HEK293 (cell line): ENCODE results near the gene USP32.
A peak's percentile ranks its signal among the peaks of the same experiment; 100 is the strongest.

ENCODE experiments used
- KLF9 ChIP-seq: fragments of 450-650 bp; formaldehyde crosslinking; IDR thresholded peaks from 2 replicates; pipeline ENCODE4 v1.5.1; 2016; ENCODE audit warnings: missing biosample characterization, missing genetic modification characterization, low read depth
- SP7 ChIP-seq: fragments of 450-650 bp; formaldehyde crosslinking; IDR thresholded peaks from 2 replicates; pipeline ENCODE4 v1.5.1; 2016; ENCODE audit warnings: missing biosample characterization, missing genetic modification characterization
- TRIM28 ChIP-seq: IDR thresholded peaks from 2 replicates; pipeline ENCODE4 v1.6.1; 2011; ENCODE audit warnings: low read length, control low read depth, borderline replicate concordance
- ZIC2 ChIP-seq: fragments of 450-650 bp; formaldehyde crosslinking; IDR thresholded peaks from 2 replicates; pipeline ENCODE4 v1.5.1; 2016; ENCODE audit warnings: missing biosample characterization, missing genetic modification characterization
- ZNF10 ChIP-seq: fragments of 450-650 bp; formaldehyde crosslinking; IDR thresholded peaks from 2 replicates; pipeline ENCODE4 v1.5.1; 2017; ENCODE audit warnings: missing biosample characterization, missing genetic modification characterization
- ZNF175 ChIP-seq: fragments of 450-650 bp; formaldehyde crosslinking; IDR thresholded peaks from 2 replicates; pipeline ENCODE4 v1.5.1; 2016; ENCODE audit warnings: missing biosample characterization, missing genetic modification characterization
- ZNF302 ChIP-seq: fragments of 450-650 bp; formaldehyde crosslinking; IDR thresholded peaks from 2 replicates; pipeline ENCODE4 v1.5.1; 2016; ENCODE audit warnings: missing biosample characterization, missing genetic modification characterization, low read depth
- ZNF311 ChIP-seq: fragments of 450-650 bp; formaldehyde crosslinking; IDR thresholded peaks from 2 replicates; pipeline ENCODE4 v1.5.1; 2017; ENCODE audit warnings: missing biosample characterization, missing genetic modification characterization, borderline replicate concordance
- ZNF354C ChIP-seq: fragments of 450-650 bp; formaldehyde crosslinking; IDR thresholded peaks from 2 replicates; pipeline ENCODE4 v1.5.1; 2016; ENCODE audit warnings: missing biosample characterization, missing genetic modification characterization, low read depth, borderline replicate concordance
- ZNF391 ChIP-seq: fragments of 450-650 bp; formaldehyde crosslinking; IDR thresholded peaks from 2 replicates; pipeline ENCODE4 v1.5.1; 2016; ENCODE audit warnings: low read depth, missing biosample characterization, missing genetic modification characterization, borderline replicate concordance
- ZNF473 ChIP-seq: fragments of 450-650 bp; formaldehyde crosslinking; IDR thresholded peaks from 2 replicates; pipeline ENCODE4 v1.5.1; 2017; ENCODE audit warnings: missing biosample characterization, missing genetic modification characterization
- ZNF629 ChIP-seq: fragments of 450-650 bp; formaldehyde crosslinking; IDR thresholded peaks from 2 replicates; pipeline ENCODE4 v1.5.1; 2017; ENCODE audit warnings: missing biosample characterization, missing genetic modification characterization
- ZNF664 ChIP-seq: fragments of 450-650 bp; formaldehyde crosslinking; IDR thresholded peaks from 2 replicates; pipeline ENCODE4 v1.5.1; 2016; ENCODE audit warnings: missing biosample characterization, missing genetic modification characterization
- ZNF747 ChIP-seq: fragments of 450-650 bp; formaldehyde crosslinking; IDR thresholded peaks from 2 replicates; pipeline ENCODE4 v1.5.1; 2016; ENCODE audit warnings: missing biosample characterization, missing genetic modification characterization
- ZNF776 ChIP-seq: fragments of 450-650 bp; formaldehyde crosslinking; IDR thresholded peaks from 2 replicates; pipeline ENCODE4 v1.5.0; 2017; ENCODE audit warnings: missing biosample characterization, missing genetic modification characterization, borderline replicate concordance
- ZSCAN23 ChIP-seq: fragments of 450-650 bp; formaldehyde crosslinking; IDR thresholded peaks from 2 replicates; pipeline ENCODE4 v1.5.1; 2016; ENCODE audit warnings: missing biosample characterization, missing genetic modification characterization
- TF ChIP-seq, protein P1 (sequence below): sonication (generic); formaldehyde crosslinking; IDR thresholded peaks from 2 replicates; pipeline ENCODE4 v1.8.1; 2022; ENCODE audit warnings: mild to moderate bottlenecking, moderate library complexity, missing genetic modification reagents
- TF ChIP-seq, protein P2 (sequence below): fragments of 450-650 bp; formaldehyde crosslinking; IDR thresholded peaks from 2 replicates; pipeline ENCODE4 v1.5.1; 2016; ENCODE audit warnings: missing biosample characterization, missing genetic modification characterization
- TF ChIP-seq, protein P3 (sequence below): fragments of 450-650 bp; formaldehyde crosslinking; IDR thresholded peaks from 2 replicates; pipeline ENCODE4 v1.5.1; 2016; ENCODE audit warnings: missing biosample characterization, missing genetic modification characterization
- TF ChIP-seq, protein P4 (sequence below): fragments of 450-650 bp; formaldehyde crosslinking; IDR thresholded peaks from 2 replicates; pipeline ENCODE4 v1.5.1; 2016; ENCODE audit warnings: missing biosample characterization, missing genetic modification characterization, borderline replicate concordance
- TF ChIP-seq, protein P5 (sequence below): fragments of 450-650 bp; formaldehyde crosslinking; optimal IDR thresholded peaks from 2 replicates; pipeline ENCODE3; 2016; ENCODE audit warnings: missing biosample characterization, mild to moderate bottlenecking, missing genetic modification characterization
- TF ChIP-seq, protein P6 (sequence below): fragments of 450-650 bp; formaldehyde crosslinking; IDR thresholded peaks from 2 replicates; pipeline ENCODE4 v1.5.1; 2016; ENCODE audit warnings: missing biosample characterization, missing genetic modification characterization
- TF ChIP-seq, protein P7 (sequence below): fragments of 450-650 bp; formaldehyde crosslinking; IDR thresholded peaks from 2 replicates; pipeline ENCODE4 v1.5.1; 2016; ENCODE audit warnings: missing biosample characterization, missing genetic modification characterization
- TF ChIP-seq, protein P8 (sequence below): fragments of 450-650 bp; IDR thresholded peaks from 2 replicates; pipeline ENCODE4 v1.5.1; 2018; ENCODE audit warnings: missing biosample characterization, missing genetic modification characterization

USP32 gene

DNA sequence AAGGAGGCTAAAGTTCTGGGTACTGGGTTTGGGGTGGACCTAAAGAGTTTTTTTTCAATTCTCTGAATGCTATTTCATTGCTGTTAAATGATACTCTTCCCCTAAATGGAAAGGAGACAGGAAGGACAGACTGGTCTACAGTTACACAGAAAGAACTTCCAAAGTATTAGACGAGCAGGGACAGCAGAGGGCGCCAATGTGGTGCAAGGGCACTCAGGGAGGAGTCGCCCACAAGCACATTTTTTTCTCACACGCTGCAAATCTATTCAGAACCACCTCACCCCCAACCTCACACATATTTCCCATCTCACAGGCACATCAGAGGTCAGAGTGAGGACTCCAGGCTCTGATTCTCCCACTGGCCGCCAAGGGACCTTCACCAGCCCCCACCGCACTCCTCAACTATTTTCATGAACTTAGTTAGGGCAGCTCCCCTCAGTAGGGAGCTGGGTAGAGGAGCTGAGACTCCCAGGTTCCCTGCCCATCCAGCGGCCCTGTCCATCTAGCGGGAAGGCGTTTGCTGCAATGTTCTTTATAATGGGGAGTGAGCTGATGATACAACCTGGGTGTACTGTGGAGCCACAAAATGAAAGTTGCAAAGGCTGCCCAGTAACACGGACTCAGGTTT is 248.9 kb downstream of the USP32 start (continued):
- TF ChIP-seq, protein P1, sequence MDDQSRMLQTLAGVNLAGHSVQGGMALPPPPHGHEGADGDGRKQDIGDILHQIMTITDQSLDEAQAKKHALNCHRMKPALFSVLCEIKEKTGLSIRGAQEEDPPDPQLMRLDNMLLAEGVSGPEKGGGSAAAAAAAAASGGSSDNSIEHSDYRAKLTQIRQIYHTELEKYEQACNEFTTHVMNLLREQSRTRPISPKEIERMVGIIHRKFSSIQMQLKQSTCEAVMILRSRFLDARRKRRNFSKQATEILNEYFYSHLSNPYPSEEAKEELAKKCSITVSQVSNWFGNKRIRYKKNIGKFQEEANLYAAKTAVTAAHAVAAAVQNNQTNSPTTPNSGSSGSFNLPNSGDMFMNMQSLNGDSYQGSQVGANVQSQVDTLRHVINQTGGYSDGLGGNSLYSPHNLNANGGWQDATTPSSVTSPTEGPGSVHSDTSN (CRISPR knock-in tag), result no peak
- TF ChIP-seq SP7 (tag by site-specific recombination), result peak; percentile 50
- no peak for TF ChIP-seq ZNF776
- no peak for TF ChIP-seq ZIC2
- no peak for TF ChIP-seq ZNF10 (tag by site-specific recombination)
- TF ChIP-seq ZNF391 (tag by site-specific recombination), result no peak
- TF ChIP-seq ZNF629, result no peak
- TF ChIP-seq, protein P2, sequence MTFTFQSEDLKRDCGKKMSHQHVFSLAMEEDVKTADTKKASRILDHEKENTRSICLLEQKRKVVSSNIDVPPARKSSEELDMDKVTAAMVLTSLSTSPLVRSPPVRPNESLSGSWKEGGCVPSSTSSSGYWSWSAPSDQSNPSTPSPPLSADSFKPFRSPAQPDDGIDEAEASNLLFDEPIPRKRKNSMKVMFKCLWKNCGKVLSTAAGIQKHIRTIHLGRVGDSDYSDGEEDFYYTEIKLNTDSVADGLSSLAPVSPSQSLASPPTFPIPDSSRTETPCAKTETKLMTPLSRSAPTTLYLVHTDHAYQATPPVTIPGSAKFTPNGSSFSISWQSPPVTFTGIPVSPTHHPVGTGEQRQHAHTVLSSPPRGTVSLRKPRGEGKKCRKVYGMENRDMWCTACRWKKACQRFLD (tag by site-specific recombination), result no peak
- TF ChIP-seq, protein P3, sequence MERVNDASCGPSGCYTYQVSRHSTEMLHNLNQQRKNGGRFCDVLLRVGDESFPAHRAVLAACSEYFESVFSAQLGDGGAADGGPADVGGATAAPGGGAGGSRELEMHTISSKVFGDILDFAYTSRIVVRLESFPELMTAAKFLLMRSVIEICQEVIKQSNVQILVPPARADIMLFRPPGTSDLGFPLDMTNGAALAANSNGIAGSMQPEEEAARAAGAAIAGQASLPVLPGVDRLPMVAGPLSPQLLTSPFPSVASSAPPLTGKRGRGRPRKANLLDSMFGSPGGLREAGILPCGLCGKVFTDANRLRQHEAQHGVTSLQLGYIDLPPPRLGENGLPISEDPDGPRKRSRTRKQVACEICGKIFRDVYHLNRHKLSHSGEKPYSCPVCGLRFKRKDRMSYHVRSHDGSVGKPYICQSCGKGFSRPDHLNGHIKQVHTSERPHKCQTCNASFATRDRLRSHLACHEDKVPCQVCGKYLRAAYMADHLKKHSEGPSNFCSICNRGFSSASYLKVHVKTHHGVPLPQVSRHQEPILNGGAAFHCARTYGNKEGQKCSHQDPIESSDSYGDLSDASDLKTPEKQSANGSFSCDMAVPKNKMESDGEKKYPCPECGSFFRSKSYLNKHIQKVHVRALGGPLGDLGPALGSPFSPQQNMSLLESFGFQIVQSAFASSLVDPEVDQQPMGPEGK (tag by site-specific recombination), result peak; percentile 68
- no peak for TF ChIP-seq ZNF473 (tag by site-specific recombination)
- TF ChIP-seq, protein P4, sequence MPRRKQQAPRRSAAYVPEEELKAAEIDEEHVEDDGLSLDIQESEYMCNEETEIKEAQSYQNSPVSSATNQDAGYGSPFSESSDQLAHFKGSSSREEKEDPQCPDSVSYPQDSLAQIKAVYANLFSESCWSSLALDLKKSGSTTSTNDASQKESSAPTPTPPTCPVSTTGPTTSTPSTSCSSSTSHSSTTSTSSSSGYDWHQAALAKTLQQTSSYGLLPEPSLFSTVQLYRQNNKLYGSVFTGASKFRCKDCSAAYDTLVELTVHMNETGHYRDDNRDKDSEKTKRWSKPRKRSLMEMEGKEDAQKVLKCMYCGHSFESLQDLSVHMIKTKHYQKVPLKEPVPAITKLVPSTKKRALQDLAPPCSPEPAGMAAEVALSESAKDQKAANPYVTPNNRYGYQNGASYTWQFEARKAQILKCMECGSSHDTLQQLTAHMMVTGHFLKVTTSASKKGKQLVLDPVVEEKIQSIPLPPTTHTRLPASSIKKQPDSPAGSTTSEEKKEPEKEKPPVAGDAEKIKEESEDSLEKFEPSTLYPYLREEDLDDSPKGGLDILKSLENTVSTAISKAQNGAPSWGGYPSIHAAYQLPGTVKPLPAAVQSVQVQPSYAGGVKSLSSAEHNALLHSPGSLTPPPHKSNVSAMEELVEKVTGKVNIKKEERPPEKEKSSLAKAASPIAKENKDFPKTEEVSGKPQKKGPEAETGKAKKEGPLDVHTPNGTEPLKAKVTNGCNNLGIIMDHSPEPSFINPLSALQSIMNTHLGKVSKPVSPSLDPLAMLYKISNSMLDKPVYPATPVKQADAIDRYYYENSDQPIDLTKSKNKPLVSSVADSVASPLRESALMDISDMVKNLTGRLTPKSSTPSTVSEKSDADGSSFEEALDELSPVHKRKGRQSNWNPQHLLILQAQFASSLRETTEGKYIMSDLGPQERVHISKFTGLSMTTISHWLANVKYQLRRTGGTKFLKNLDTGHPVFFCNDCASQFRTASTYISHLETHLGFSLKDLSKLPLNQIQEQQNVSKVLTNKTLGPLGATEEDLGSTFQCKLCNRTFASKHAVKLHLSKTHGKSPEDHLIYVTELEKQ (tag by site-specific recombination), result no peak
- no peak for TF ChIP-seq ZSCAN23 (tag by site-specific recombination)
- TF ChIP-seq, protein P5, sequence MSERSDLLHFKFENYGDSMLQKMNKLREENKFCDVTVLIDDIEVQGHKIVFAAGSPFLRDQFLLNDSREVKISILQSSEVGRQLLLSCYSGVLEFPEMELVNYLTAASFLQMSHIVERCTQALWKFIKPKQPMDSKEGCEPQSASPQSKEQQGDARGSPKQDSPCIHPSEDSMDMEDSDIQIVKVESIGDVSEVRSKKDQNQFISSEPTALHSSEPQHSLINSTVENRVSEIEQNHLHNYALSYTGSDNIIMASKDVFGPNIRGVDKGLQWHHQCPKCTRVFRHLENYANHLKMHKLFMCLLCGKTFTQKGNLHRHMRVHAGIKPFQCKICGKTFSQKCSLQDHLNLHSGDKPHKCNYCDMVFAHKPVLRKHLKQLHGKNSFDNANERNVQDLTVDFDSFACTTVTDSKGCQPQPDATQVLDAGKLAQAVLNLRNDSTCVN (tag by site-specific recombination), result no peak
- no peak for TF ChIP-seq KLF9 (tag by site-specific recombination)
- TF ChIP-seq, protein P6, sequence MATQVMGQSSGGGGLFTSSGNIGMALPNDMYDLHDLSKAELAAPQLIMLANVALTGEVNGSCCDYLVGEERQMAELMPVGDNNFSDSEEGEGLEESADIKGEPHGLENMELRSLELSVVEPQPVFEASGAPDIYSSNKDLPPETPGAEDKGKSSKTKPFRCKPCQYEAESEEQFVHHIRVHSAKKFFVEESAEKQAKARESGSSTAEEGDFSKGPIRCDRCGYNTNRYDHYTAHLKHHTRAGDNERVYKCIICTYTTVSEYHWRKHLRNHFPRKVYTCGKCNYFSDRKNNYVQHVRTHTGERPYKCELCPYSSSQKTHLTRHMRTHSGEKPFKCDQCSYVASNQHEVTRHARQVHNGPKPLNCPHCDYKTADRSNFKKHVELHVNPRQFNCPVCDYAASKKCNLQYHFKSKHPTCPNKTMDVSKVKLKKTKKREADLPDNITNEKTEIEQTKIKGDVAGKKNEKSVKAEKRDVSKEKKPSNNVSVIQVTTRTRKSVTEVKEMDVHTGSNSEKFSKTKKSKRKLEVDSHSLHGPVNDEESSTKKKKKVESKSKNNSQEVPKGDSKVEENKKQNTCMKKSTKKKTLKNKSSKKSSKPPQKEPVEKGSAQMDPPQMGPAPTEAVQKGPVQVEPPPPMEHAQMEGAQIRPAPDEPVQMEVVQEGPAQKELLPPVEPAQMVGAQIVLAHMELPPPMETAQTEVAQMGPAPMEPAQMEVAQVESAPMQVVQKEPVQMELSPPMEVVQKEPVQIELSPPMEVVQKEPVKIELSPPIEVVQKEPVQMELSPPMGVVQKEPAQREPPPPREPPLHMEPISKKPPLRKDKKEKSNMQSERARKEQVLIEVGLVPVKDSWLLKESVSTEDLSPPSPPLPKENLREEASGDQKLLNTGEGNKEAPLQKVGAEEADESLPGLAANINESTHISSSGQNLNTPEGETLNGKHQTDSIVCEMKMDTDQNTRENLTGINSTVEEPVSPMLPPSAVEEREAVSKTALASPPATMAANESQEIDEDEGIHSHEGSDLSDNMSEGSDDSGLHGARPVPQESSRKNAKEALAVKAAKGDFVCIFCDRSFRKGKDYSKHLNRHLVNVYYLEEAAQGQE (tag by site-specific recombination), result no peak
- no peak for TF ChIP-seq ZNF664
- no peak for TF ChIP-seq ZNF354C
- TF ChIP-seq, protein P7, sequence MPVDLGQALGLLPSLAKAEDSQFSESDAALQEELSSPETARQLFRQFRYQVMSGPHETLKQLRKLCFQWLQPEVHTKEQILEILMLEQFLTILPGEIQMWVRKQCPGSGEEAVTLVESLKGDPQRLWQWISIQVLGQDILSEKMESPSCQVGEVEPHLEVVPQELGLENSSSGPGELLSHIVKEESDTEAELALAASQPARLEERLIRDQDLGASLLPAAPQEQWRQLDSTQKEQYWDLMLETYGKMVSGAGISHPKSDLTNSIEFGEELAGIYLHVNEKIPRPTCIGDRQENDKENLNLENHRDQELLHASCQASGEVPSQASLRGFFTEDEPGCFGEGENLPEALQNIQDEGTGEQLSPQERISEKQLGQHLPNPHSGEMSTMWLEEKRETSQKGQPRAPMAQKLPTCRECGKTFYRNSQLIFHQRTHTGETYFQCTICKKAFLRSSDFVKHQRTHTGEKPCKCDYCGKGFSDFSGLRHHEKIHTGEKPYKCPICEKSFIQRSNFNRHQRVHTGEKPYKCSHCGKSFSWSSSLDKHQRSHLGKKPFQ (tag by site-specific recombination), result no peak
- TF ChIP-seq TRIM28, result no peak
- no peak for TF ChIP-seq ZNF747
- no peak for TF ChIP-seq ZNF311
- no peak for TF ChIP-seq ZNF175 (tag by site-specific recombination)
- TF ChIP-seq, protein P8, sequence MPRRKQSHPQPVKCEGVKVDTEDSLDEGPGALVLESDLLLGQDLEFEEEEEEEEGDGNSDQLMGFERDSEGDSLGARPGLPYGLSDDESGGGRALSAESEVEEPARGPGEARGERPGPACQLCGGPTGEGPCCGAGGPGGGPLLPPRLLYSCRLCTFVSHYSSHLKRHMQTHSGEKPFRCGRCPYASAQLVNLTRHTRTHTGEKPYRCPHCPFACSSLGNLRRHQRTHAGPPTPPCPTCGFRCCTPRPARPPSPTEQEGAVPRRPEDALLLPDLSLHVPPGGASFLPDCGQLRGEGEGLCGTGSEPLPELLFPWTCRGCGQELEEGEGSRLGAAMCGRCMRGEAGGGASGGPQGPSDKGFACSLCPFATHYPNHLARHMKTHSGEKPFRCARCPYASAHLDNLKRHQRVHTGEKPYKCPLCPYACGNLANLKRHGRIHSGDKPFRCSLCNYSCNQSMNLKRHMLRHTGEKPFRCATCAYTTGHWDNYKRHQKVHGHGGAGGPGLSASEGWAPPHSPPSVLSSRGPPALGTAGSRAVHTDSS, result no peak
- no peak for TF ChIP-seq ZNF302 (tag by site-specific recombination)
